Hypothalamus (tissue), 51 donors: ENCODE data around the gene LSM12.
"Not testable (repeated sequence)": the region's sequence is repeated elsewhere in the genome, so short reads cannot be mapped to it uniquely, and the experiment has no call there.

Source experiments
- DNase-seq, 51 donors: peaks; one replicate each; lab custom pipeline; 2025; lab: John Stamatoyannopoulos, UW

Gene LSM12

GRCh38 chr17:44066204-44066930 is at the start of gene LSM12:
Gene LSM12 (minus strand): TSS chr17:44066671. CDS start chr17:44066587, 84 bp downstream.
- DNase-seq: peak; percentile 25 to 87 (median 70)

DNA sequence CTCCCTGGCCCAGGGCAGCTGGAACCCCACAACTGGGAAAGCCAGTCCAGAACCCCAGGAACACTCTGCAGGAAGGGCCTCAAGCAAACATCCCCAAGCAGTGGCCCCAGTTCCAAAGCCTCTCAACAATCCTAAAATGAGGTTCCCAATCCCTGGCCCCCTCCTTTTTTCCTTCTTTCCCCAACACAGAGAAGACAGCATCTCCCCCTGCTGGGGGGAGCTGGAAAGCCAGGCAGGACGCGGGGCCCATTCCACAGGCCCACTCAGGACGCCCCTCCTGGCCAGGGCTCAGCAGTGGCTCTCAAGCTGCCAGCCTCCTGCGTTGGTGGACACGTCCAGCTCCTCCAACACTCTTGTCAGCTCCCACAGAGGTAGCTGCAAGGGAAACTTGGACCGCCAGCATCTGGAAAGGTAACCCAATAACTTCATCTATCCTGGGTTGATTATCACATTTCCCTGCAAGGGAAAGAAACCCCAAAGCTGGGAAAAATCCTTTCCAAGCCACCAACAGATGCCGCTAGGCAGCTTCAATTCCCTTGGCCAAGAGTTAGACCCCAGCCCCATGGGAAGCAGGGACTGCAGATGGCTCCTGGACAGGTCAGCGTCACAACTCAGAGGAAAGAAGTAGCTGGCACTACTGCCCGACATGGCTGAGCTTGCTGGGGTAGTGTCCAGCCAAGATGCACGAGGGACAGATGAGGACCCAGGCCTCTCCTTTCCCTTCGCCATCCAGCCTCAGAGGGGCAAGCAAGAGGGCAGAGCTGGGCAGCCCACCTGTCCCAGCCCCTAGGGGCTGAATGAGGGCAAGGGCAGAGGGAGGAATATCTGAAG is 49.3 kb upstream of the LSM12 start:
- peak in 17 of 51 donors; percentile 10 to 50 (median 25) for DNase-seq

DNA sequence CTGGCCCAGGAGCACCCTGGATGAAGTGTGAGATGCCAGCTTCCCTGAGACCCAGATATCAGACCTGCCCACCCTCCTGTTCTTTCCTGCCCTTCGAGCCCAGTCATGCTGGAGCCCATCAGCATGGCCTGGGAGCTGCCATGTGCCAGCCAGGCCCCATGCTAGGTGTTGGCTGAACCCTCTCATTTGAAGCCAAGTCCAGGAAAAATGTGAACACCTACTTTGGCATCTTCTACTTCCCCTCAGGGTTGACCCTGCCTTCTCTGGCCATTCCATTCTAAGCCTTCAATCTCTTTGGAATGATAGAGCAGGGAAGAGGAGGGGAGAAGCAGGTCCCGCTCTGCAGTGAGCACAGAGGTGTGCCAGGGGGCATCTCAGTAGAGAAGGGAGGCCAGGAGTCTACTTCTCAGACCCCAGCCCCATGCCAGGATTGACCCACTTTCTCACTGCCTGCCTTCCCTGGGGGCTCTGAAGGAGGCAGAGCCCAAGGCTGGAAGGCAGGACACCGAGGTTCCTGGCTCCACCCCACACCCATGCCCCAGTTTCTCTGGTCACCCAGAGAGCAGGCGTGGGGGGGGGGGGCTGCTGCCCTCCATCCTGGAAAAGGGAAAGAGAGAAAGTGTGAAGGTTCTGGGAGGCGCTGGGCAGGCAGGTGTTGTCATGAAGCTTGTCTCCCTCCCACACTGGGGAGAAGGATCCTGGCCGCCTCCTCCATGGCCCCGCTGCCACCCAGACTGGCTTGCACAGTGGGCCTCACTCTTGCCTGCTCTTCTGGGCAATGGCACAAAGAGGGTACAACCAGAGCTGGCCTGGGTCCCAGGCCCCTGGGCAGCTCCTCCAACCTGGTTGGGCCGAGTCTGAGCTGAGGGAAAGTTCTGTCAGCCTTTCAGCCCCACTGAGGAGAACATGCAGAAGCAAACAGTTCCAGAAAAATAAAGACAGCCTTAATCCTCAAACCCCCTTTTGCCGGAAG is 47.7 kb upstream of the LSM12 start:
- DNase-seq: peak in 23 of 51 donors; percentile 22 to 71 (median 45)

- DNase-seq: no peak
Measured at GRCh38 chr17:44113382-44113781, 46.9 kb upstream of the LSM12 start.

DNA sequence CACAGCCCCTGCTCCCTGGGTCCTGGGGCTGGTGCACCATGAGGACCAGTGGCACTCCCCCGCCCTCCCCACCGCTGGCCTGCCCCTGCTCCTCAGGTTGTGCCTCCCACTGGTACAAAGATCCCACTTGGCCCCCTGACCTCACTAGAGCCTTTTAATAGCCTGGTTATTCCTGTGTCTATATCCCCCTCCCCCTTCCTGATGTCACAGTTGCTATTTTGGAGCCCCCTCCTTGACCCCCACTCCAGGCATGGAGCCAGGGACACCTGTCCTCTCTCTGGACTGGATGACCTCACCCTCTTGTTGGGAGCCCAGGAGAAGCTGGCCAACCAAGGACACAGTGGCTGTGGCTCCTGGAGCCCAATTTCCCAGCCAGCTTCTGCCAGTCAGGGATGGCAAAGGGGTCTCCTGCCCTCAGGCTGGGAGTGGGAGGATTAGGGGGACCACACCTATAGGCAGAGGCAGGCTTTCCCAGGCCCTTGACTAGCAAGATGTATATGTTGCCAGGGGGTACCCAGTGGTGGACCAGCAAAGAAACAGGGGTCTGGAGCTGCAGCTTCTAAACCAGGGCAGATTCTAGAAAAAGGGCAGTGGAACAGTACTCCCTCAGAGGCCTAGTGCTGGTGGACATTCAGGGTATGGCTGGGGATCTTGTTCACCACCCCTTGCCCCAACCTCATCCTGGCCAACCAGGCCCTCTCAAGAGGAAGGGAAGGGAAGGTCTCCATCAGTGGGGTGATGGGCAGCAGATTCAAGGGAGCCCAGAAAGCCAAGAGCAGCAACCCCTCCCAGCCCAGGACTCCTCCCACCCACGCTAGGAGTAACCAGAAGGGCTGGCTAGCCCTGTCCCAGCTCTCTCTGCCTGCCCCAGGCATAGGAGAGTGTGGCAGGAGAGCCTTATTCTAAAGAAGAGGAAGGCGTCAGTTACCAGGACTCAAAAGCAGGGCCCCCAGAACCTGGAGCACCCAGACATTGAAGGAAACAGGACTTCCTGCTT is 46.1 kb upstream of the LSM12 start:
- DNase-seq: peak in 1 of 51 donors; percentile 10

DNA sequence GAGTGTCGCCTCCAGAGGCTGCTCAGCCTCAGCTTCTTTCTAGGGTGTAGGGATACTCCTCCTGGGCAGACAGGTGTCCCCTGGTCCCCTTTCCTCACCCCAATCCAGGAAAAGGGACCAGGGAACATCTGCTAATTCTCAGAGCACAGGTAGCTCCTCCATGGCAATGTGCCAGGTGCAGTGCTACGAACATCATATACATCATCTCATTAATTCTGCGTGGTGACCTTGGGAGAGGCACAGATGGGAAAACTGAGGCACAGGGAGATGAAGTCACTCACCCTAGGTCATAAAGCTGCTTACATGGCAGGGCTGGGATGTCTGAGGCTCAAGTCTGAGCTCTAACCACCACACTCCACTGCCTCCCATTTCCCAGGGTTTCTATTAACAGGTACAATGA is 45.3 kb upstream of the LSM12 start:
- DNase-seq: no peak

- peak; percentile 87 to 99 (median 97) for DNase-seq
Measured at GRCh38 chr17:44110823-44111633, 44.6 kb upstream of the LSM12 start.

- peak in 1 of 51 donors; percentile 11 for DNase-seq
Measured at GRCh38 chr17:44110011-44110686, 43.7 kb upstream of the LSM12 start.

DNA sequence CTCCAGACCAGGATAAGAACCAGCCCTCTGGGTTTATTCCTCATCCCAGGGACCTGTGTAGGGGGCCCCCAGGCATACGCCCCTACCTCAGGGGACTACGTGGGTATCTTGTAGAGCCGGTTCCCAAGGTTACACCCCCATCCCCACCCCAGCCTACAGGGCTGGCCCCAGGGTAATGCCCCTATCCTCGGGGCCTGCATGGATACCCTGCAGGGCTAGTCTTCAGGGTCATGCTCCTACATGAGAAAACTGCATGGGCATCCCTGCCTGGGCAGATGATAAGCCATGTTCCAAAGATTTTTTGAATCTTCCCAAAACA is 42.8 kb upstream of the LSM12 start:
- no peak for DNase-seq

GRCh38 chr17:44108440-44109311 is 42.2 kb upstream of the LSM12 start:
- peak in 31 of 51 donors; percentile 15 to 84 (median 40) for DNase-seq

DNA sequence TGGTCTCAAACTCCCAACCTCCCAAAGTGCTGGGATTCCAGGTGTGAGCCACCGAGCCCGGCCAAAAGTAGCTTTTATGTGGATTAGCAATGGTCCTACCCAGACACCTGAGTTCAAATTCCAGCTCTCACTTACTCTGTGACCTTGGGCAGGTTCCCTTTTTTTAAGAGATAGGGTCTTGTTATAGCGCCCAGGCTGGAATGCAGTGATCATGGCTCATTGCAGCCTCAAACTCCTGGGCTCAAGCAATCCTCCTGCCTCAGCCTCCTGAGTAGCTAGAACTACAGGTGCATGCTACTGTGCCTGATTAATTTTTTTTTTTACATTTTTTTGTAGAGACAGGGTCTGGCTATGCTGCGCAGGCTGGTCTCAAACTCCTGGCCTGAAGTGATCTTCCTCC is 40.3 kb upstream of the LSM12 start:
- DNase-seq: no peak

DNA sequence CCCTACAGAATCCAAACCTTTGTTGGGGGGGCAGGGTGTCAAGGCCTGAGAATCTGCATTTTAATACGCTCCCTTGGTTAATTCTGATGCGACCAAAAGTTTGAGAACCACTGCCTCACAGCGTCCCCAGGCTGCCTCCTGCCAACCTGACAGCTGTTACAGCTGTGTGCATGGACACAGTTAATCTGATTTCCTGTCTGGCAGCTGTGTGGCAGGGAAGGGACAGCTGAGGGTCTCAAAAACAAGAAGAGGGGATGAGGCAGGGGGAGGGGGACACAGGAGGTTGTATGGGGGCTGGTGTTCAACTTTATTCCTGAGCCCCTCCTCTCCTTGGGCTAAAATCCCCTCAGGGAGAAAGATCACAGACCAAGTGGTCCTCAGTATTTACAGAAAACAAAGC is 39.5 kb upstream of the LSM12 start:
- DNase-seq: no peak

DNA sequence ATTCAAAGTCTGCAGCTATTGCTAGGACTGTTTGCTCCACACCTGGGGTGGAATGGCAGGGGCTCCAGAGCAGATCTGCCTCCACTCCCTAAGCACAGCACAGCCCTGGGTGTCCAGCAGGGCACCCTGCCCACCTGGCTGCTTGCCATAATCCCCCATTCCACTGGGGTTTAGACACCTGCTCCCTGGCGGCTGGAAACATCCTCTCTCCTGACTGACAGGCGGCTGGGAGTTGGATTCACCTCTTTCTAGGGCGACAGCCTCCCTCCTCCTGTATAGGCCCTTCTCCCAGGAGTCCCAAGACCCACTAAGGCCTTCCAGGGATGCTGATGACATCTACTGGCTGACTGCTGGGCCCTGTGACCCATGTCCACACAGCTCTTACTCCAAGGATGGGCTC is 39.0 kb upstream of the LSM12 start:
- DNase-seq: no peak

GRCh38 chr17:44102849-44103622 is 36.6 kb upstream of the LSM12 start:
- no peak for DNase-seq

DNA sequence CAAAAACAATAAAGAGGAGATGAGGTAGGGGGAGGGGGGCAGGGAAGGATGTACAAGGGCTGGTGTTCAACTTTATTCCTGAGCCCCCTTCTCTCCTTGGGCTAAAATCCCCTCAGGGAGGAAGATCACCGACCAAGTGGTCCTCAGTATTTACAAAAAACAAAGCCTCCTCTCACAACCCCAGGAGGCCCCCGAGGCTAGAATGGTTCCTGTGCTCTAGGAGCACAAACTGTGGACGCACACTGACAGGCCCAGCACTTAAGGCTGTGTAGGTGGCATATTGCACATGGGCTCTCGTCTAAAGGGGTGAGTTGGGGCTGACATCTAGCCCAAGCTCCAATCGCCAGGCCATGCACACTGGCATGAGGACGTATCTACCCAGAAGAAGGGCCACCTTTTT is 35.4 kb upstream of the LSM12 start:
- DNase-seq: not testable (repeated sequence)
